Measurements from ENCODE around the gene CFAP20DC. TPM values are rescaled to one million over a fixed set of nuclear protein-coding genes. Genes with fewer than 3 reads are reported as not detected.

Gene CFAP20DC
- total RNA-seq, 2 experiments from 2014 or later = 1.0 to 1.8 TPM

- intact Hi-C loops (cut with micrococcal nuclease; ENCODE audit: unreplicated experiment) = no loop called here
- CTCF ChIA-PET (ENCODE audit: unreplicated experiment) = no interaction called here
- Histone ChIP-seq H3K9me2 (ENCODE audit: insufficient read depth, low read length) (no peaks in the 10 kb centered on the region), H3K79me2 (ENCODE audit: insufficient read depth, low read depth, low read length) (no peaks in the 10 kb centered on the region), H3K4me3 (ENCODE audit: low read depth, low read length, poor library complexity, severe bottlenecking) (no peak overlapping the region), H3K4me2 (ENCODE audit: low read length) (no peak overlapping the region), H2AFZ (ENCODE audit: low read length) (no peak overlapping the region), H4K20me1 (ENCODE audit: insufficient read depth, low read length) (no peaks in the 10 kb centered on the region), H3K27ac (ENCODE audit: low read depth, low read length, poor library complexity, severe bottlenecking) (no peak overlapping the region), H3K36me3 (ENCODE audit: insufficient read depth, low read length) (no peaks in the 10 kb centered on the region), H3K4me1 (ENCODE audit: insufficient read depth, low read length, poor library complexity, severe bottlenecking) (no peaks in the 10 kb centered on the region), H3K9me3 (ENCODE audit: low read length) (no peaks in the 10 kb centered on the region)
- no peak for DNase-seq (ENCODE audit: low spot score)
- no TSS peak for BruUV-seq (replicated peaks)
- POLR2A ChIA-PET = no interaction called here
- TF ChIP-seq, protein P1, sequence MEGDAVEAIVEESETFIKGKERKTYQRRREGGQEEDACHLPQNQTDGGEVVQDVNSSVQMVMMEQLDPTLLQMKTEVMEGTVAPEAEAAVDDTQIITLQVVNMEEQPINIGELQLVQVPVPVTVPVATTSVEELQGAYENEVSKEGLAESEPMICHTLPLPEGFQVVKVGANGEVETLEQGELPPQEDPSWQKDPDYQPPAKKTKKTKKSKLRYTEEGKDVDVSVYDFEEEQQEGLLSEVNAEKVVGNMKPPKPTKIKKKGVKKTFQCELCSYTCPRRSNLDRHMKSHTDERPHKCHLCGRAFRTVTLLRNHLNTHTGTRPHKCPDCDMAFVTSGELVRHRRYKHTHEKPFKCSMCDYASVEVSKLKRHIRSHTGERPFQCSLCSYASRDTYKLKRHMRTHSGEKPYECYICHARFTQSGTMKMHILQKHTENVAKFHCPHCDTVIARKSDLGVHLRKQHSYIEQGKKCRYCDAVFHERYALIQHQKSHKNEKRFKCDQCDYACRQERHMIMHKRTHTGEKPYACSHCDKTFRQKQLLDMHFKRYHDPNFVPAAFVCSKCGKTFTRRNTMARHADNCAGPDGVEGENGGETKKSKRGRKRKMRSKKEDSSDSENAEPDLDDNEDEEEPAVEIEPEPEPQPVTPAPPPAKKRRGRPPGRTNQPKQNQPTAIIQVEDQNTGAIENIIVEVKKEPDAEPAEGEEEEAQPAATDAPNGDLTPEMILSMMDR (conservative IDR thresholded peaks at IDR 0.05; ENCODE audit: low read length) = no peak
- TF ChIP-seq EZH2phosphoT487 (IDR thresholded peaks at IDR 0.05; ENCODE audit: borderline replicate concordance, low read depth, low read length) = no peak
Measured at GRCh38 chr3:59023612-59024011, 26.2 kb downstream of the CFAP20DC start.

GRCh38 chr3:59017617-59017984 lies 32.2 kb downstream of the CFAP20DC start:
- Histone ChIP-seq H3K9me3 (ENCODE audit: low read length) (no peaks in the 10 kb centered on the region), H4K20me1 (ENCODE audit: insufficient read depth, low read length) (no peaks in the 10 kb centered on the region), H2AFZ (ENCODE audit: low read length) (no peak overlapping the region), H3K27ac (ENCODE audit: low read depth, low read length, poor library complexity, severe bottlenecking) (no peak overlapping the region), H3K79me2 (ENCODE audit: insufficient read depth, low read depth, low read length) (no peaks in the 10 kb centered on the region), H3K9me2 (ENCODE audit: insufficient read depth, low read length) (no peaks in the 10 kb centered on the region), H3K36me3 (ENCODE audit: insufficient read depth, low read length) (no peaks in the 10 kb centered on the region), H3K4me3 (ENCODE audit: low read depth, low read length, poor library complexity, severe bottlenecking) (no peak overlapping the region), H3K4me2 (ENCODE audit: low read length) (no peak overlapping the region), H3K4me1 (ENCODE audit: insufficient read depth, low read length, poor library complexity, severe bottlenecking) (no peaks in the 10 kb centered on the region)
- POLR2A ChIA-PET = no interaction called here
- intact Hi-C loops (cut with micrococcal nuclease; ENCODE audit: unreplicated experiment) = no loop called here
- CTCF ChIA-PET (ENCODE audit: unreplicated experiment) = no interaction called here
- no peak for DNase-seq (ENCODE audit: low spot score)
- TF ChIP-seq EZH2phosphoT487 (IDR thresholded peaks at IDR 0.05; ENCODE audit: borderline replicate concordance, low read depth, low read length) = no peak
- TF ChIP-seq, protein P1 (conservative IDR thresholded peaks at IDR 0.05; ENCODE audit: low read length) = no peak
- BruUV-seq (replicated peaks) = no TSS peak

- DNase-seq (ENCODE audit: low spot score) = no peak
- ChIA-PET POLR2A (no interaction called here), CTCF (ENCODE audit: unreplicated experiment) (no interaction called here)
- Histone ChIP-seq H3K4me1 (ENCODE audit: insufficient read depth, low read length, poor library complexity, severe bottlenecking) (no peaks in the 10 kb centered on the region), H3K79me2 (ENCODE audit: insufficient read depth, low read depth, low read length) (no peaks in the 10 kb centered on the region), H3K27ac (ENCODE audit: low read depth, low read length, poor library complexity, severe bottlenecking) (no peak overlapping the region), H2AFZ (ENCODE audit: low read length) (no peak overlapping the region), H3K9me2 (ENCODE audit: insufficient read depth, low read length) (no peaks in the 10 kb centered on the region), H3K36me3 (ENCODE audit: insufficient read depth, low read length) (no peaks in the 10 kb centered on the region), H3K4me3 (ENCODE audit: low read depth, low read length, poor library complexity, severe bottlenecking) (no peak overlapping the region), H3K9me3 (ENCODE audit: low read length) (no peaks in the 10 kb centered on the region), H4K20me1 (ENCODE audit: insufficient read depth, low read length) (no peaks in the 10 kb centered on the region), H3K4me2 (ENCODE audit: low read length) (no peak overlapping the region)
- TF ChIP-seq, protein P1 (conservative IDR thresholded peaks at IDR 0.05; ENCODE audit: low read length) = no peak
- no peak for TF ChIP-seq EZH2phosphoT487 (IDR thresholded peaks at IDR 0.05; ENCODE audit: borderline replicate concordance, low read depth, low read length)
- intact Hi-C loops (cut with micrococcal nuclease; ENCODE audit: unreplicated experiment) = no loop called here
- BruUV-seq (replicated peaks) = no TSS peak
Measured at GRCh38 chr3:59016930-59017616, 32.8 kb downstream of the CFAP20DC start.
